Epithelial cell of esophagus (primary cell): ENCODE data around the gene MYLK.

Source experiments
- DNase-seq: peaks from one replicate; pipeline ENCODE4 v3.0.0; 2010; ENCODE audit warnings: low read depth
- H3K4me3 ChIP-seq: 2 replicates; pipeline ENCODE4 v1.5.1; 2011; ENCODE audit warnings: mild to moderate bottlenecking, low read length, control low read depth
- CTCF ChIP-seq: IDR thresholded peaks from 2 replicates; pipeline ENCODE4 v1.5.1; 2011; ENCODE audit warnings: low read depth, mild to moderate bottlenecking, low read length, control low read depth, inconsistent platforms; ENCODE audit not compliant: insufficient read depth; ENCODE audit errors: missing control alignments

MYLK gene

GRCh38 chr3:123648696-123649405 lies 235.3 kb downstream of the MYLK start:
- no peak for DNase-seq
- no peak for TF ChIP-seq CTCF
- H3K4me3 ChIP-seq, result no peak overlapping the region

DNA sequence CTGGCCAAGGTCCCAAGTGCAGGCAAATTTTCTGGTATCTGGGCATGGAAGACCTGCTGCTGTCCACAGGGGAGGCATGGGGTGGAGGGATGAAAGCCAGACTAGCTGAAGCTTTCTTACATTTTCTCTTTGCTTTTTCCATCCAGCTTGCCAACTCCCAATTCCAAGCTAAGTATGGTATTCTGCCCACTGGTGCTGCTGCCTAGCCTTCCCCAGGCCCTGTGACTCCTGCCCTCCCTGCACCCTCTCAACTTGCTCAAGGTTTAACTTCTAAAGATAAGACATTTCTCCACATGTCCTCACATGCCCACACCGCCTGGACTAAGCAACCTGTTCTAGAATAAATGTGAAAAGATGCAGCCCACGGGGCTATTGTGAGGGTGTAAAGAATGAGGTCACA lies 239.8 kb downstream of the MYLK start:
- H3K4me3 ChIP-seq, result no peak overlapping the region
- no peak for TF ChIP-seq CTCF
- DNase-seq, result peak; percentile 66

- TF ChIP-seq CTCF, result no peak
- DNase-seq, result no peak
- H3K4me3 ChIP-seq, result no peak overlapping the region
Measured at GRCh38 chr3:123642957-123643330, 241.2 kb downstream of the MYLK start.

DNA sequence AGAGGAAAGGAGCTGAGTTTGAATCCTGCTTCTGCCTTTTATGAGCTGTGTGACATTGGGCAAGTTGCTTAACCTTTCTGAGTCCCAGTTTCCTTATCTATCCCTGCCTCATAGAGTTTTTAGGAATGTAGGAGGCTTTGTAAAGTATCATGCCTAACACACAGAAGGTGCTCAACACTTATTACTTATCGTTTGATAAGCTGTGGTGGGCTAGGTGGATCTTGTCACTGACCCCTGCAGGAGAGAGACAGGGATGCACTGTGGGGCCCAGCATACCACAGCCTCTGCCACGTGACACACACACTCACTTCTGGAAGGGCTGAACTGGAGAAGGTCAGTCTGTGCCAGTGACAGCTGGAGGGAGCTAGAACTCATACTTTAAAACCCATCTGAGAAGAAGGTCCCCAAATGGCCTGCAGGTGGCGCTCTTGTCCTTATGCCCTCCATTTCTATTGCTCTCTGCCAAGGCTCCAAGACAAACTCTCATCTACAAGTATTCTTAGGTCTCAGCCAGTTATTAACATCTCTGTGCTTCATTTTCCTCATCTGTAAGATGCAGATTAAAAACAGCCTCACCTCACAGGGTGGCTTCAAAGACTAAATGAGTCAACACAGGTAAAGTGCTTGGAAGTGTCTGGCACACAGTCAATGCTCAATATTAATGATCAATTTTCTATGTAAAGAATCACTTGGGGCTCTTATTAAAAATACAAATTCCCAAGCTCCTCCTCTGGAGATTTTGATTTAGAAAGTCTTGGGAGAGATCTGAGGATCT lies 241.8 kb downstream of the MYLK start:
- DNase-seq, result peak; percentile 83
- H3K4me3 ChIP-seq, result no peak overlapping the region
- peak; percentile 84 for TF ChIP-seq CTCF

DNA sequence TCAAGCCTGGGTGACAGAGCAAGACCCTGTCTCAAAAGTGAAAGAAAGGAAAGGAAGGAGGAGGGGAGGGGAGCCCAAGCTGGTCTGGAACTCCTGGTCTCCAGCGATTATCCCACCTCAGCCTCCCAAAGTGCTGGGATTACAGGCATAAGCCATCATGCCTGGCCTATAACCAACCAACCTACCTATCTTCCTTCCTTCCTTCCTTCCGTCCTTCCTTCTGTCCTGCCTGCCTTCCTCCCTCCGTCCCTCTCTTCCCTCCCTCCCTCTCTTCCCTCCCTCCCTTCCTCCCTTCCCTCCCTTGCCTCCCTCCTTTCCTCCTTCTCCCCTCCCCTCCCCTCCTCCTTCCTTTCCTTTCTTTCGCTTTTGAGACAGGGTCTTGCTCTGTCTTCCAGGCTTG lies 242.6 kb downstream of the MYLK start:
- DNase-seq, result no peak
- no peak overlapping the region for H3K4me3 ChIP-seq
- no peak for TF ChIP-seq CTCF

DNA sequence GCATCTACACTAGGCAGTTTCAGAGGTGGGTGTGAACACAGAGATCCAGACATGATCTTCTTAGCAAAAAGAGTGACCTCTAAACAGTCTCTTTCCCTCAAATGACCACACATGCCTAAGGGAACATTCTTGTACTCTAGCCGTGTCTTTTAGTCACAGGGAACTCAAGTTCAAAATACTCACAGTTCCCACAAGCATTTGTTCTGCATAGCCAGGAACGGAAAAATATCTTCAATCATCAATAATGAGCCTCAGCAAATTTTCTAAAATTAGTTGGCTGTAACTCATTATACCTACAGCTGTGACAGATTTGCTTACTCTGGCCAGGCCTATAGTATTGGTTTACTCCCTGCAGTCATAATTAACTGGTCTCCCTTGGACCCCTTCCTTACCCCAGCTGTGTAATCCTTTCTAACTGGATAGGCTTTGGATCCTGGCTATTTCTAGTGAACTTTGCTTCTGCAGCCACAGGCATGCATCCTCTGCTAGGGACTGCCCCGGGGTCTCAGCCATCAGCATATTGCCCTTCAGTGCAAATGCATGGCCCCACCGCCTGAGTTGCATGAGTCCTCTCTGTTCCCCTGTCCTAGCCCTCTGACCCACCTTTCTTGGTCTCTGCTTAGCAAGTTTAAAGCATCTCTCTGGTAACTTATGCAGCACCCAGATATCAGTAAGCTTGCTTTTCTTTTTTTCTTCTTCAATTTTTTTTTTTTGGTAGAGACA lies 243.2 kb downstream of the MYLK start:
- TF ChIP-seq CTCF, result no peak
- H3K4me3 ChIP-seq, result no peak overlapping the region
- no peak for DNase-seq
